Activated T-helper 9 cell treated with anti-CD3 and anti-CD28 coated beads, Interleukin-2, amount 50 U/mL, for 16 hours (primary cell): Measurements from ENCODE around the gene CAMK2B.

Experiments
- DNase-seq: peaks from one replicate; pipeline ENCODE4 v3.0.0-alpha.2; 2020; ENCODE audit warnings: low read depth

The CAMK2B gene

DNA sequence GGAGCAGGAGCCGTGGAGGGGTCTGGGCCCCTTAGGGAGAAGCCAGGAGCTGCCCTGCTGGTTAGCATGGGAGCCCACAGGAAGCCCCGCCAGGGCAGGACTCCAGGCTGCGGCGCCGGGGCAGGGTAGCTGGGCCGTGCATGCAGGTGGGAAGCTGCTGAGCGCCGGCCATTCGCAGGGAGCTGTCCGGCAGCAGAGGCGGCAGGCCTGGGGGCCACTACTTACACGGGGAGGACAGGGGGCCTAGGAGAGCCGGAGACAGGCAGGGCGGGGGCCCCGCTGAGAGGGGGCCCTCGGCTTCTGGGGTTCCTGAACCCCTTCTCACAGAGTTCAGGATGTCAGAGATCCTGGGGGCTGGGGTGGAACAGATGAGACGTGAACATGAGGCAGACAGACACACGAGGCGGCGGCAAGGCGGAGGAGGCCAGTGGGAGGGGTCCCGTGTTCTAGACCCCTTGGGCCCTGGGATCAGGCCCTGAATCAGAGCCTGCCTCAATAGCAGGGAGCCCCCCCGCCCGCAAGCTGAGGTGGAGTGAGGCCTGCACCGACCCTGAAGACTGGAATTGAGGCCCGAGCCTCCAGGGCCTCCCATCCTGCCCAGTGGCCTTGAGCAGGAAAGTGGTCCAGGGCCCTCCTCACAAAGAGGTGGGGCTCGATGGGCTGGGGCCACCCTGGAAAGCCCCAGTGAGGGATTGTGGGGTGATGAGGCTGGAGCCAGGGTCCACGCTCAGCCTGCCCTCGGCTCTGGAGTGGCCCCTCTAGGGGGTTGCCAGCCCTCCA, 96.6 kb downstream of the CAMK2B start:
- DNase-seq, result no peak

DNA sequence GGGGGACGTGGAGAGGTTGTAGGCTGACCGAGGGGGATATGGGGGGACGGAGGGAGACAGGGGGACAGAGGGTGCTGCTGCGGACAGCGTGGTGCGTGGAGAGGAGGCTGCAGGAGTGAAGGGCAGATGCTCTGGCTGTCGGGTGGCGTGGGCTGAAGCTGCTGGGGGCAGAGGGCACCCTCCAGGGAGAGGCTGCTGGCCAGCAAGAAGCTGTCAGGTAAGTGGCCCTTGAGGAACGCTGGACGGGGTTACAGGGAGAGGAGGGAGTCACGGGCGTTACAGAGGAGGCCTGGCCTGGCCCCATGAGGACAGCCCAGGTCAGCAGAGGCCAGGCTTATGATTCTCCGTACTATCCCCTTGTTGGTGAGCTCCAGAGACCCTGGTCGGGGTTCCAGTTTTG, 97.5 kb downstream of the CAMK2B start:
- DNase-seq, result no peak

DNA sequence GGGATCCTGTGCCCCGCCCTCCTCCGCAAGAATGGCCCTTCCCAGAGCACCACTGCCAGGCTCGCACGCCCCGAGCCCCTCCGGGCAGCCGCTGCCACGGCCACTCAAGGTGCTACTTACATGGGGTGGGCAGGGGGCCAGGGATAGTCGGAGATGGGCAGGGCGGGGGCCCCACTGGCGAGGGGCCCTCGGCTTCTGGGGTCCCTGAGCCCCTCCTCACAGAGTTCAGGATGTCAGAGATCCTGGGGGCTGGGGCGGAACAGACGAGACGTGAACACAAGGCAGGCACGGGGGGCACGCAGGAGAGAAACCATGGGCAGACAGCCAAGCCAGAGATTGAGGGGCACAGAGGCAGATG, 99.0 kb downstream of the CAMK2B start:
- no peak for DNase-seq

DNA sequence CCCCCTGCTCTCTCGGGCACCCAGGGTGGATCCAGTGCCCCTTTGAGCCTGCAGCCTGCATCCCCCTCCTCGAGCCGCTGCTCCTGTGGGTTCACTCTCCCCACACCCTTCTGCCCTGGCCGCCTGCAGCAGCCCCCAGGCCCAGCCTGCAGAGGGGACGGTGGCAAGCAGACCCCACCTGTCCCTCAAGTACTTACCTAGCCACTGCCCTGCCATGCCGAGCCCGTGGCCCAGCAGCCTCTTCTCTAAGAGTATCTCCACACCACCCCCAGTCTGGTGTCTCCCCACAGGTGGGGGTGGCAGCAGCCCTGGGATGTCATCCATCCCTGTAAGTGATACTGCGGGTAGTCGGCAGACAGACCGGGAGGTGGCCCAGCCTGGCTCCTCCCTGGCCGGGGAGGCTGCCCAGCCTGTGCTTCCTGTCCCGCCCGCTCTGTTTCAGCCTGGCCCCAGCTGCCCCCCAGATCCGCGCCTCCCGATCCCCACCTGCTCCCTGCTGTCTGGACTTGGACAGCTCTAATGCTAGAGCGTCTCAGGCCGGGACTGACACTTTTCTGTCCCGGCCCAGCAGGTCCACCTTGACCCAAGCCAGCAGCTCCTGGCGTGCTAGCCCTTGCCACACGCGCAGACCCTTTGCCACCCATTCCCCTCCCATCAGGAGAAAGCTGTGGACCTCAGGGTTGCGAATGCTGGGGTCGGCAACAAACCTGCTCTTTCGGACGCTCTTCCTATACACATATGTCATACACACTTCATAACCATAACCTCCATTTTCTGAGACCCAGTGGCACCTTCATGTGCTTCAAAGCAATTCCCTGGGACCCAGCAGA, 99.6 kb downstream of the CAMK2B start:
- DNase-seq, result no peak

DNA sequence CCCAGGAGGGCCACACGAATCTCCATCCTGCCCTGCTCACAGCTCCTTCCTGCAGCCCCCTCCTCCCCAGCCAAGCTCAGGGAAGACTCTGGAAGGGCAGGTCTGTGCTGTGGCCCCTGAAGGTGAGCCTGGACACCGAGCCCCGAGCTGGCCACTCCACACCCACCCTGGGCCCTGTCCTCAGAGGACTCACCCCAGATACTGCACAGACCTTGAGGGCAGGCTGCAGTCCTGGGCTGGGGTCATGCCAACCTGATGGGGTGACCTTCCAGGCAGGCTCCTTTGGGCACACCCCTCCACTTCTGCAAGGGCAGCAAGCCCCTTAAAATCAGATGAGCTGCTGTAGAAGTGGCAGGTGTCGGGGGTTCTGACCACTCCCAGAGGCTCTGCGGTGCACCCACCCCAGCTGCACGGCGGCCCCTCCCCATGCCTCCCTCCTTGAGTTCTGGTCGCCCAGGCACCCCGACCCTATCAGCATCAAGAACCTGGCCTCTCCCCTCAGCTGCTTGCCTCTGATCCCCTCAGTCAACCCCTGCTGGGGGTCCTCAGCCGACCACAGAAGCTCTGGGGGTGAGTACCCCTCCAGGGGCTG, 100.3 kb downstream of the CAMK2B start:
- DNase-seq, result no peak

DNA sequence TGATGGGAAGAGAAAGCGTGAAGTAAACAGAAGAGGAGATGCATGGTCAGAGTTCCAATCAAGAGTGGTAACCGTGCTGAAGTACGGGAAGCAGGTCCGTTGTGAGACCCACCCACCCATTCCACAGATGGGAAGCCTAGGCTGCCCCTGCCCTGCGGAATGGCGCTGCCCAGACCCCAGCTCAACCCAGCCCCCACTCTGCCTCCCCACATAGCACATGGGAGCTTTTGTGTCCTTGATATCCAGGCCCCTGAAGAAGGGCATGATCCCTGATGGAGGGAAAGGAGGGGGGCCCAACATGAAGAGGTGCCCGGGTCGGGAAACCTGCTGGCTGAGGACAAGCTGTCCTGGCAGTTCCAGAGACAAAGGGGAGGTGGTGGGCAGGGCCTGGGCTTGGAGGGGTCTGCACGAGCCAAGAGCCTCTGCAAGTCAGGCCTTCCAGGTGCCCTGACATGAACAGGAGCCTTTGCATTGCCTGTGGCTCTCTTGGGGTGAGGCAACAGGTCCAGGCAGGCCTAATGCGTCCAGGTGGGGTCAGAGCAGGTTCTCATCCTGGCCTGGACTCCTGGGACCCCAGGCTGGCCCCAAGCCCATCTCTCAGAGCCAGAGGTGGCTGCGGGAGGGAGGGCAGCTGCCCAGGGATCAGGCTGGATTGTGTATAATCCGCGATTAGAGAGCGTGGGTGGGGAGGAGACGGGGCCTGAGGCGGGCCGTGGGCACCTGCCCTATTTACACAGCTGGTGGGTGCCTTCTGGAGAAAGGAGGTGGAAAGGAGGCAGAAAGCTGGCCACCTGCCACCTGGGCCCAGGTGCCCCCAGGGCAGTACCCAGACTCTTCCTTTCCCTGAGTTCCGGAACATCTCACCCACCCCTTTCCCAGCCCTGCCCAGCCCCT, 101.1 kb downstream of the CAMK2B start:
- DNase-seq, result no peak

DNA sequence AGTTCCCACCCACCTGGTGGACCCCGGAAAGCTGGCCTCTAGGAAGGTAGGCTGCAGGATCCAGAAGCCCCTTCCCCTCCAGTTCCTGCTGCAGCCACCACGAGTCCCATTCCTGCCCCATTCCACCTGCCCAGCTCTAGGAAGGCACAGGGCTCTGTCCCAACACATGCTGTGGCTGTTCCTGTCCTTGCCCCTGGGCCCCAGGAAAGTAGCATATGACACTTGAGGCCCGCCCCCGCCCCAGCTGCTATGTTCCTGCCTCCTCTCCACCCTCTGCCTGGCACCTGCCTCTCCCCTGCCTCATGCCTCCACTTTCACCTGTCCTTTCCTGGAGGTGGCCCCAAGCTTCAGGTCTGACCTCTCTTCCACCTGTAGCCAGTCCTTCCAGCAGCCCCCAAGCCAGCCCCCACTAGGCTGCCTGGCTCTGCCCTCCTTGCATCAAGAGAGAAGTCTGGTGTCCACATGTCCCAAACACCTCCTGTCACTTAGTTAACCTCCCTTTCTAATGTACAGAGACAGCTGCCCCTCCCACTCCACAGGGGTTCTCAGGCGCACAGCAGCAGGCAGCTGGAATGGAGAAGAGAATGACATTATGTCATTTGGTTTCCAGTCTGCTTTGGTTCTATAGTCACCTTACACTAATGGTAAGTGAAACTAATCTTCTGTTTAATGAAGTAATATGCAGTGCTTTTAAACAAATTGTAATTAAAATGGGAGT, 101.9 kb downstream of the CAMK2B start:
- no peak for DNase-seq

DNA sequence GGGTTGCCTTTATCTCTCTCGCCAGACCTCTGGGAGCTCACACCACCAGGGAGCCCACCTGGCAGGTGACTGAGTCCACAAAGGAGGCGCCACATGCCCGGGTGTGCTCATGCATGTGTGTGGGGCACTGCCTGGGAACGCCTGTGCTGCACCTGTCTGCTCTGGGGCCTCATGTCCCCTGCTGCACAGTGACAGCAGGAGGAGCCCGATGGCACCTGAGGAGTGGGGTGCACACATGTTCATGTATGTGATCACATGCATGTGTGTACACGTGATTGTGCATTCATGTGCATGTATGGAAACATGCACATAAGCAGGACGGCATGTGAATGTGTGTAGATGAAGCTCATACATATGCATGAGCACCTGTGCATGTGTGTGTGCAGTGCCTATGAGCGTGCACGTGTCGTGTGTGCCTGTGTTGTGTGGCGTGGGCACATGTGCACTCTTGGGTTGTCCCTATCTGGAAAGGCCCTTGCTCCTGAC, 102.6 kb downstream of the CAMK2B start:
- DNase-seq, result no peak

DNA sequence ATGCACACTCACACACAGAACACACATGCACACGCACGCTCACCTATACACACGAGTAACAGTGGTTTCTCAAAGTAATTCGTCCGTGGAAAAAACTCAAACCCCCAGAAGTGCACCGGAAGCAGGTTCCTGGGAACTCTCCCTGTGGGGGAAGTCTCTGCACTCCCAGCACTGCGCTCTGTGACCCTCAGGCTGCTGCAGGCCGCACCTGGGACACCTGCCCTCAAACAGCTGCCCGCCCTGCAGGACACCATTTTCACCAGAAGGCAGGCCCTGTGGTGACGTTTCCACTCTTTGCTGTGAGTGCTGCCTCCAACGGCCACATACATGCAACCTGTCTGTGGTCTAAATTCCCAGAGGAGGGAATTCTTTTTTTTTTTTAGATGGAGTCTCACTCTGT, 103.3 kb downstream of the CAMK2B start:
- no peak for DNase-seq

DNA sequence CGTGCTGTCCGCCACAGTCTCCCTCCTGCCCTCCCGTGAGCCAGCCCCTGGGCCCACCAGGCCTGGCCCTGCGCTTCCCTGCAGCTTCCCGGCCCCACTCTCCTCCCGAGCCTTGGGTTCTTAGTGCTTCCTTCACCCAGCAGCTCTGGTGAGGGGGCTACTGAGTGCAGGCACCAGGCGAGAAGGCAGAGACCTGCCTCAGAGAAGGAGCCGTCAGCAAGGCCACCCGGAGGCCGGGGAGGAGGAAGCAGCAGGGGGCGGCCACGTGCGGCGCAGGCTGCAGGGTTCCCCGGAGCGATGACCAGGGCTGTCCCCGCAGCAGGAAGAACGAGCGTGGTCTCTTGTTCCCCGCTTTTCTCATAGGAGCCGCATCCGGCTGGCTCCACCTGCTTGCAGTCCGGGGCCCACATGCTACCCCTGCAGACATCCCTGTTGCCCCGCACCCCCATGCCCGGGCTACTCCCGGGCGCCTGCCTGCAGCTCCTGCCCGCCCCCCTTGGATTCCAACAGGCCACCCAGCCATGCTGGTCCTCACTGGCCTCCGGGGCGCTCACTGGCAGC, 104.1 kb downstream of the CAMK2B start:
- no peak for DNase-seq

DNA sequence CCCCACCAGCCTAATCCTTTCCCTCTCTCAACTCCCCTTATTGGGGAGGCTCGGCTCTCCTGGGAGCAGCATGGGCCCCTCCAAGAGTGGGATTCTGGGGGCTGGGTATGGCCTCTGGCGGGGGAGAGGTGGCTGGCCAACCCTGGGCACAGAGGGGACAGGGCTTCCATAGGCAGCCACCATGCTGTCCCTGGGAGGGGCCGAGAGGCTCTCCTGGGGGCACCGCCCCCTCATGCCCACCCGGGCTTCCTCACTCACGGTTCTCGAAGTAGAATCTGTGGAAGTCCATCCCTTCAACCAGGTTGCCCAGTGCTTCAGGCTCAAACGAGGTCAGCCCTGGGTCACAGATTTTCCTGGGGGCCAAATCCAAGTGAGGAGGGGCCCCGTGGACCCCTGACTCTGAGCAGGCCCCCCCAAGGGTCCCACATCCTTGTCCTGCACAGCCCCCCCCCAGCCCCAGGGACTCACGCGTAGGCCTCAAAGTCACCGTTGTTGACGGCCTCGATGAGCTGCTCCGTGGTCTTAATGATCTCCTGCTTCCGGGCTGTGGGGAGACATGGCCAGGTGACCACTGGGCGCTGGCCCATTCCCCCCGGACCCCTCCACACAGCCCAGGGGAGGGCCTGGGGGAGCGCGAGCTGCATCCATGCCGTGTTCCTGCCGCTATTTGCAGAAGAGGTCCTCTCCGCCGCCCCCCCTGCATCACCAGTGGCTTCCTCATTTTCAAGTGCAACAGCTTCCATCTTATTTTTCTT, 104.9 kb downstream of the CAMK2B start:
- DNase-seq, result no peak

DNA sequence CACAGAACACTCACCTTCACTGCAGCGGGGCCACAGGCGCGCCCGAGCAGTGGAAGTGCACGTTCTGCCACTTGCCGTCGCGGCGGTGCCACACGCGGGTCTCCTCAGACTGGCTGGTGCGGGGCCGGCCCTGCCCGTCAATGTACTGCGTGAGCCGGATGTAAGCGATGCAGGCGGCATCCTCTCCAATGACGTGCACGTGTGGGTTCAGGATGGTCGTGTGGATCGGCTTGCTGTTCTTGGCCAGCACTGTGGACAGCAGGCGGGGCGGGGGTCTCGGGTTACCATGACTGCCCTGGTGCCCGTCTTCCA, 105.4 kb downstream of the CAMK2B start:
- no peak for DNase-seq

DNA sequence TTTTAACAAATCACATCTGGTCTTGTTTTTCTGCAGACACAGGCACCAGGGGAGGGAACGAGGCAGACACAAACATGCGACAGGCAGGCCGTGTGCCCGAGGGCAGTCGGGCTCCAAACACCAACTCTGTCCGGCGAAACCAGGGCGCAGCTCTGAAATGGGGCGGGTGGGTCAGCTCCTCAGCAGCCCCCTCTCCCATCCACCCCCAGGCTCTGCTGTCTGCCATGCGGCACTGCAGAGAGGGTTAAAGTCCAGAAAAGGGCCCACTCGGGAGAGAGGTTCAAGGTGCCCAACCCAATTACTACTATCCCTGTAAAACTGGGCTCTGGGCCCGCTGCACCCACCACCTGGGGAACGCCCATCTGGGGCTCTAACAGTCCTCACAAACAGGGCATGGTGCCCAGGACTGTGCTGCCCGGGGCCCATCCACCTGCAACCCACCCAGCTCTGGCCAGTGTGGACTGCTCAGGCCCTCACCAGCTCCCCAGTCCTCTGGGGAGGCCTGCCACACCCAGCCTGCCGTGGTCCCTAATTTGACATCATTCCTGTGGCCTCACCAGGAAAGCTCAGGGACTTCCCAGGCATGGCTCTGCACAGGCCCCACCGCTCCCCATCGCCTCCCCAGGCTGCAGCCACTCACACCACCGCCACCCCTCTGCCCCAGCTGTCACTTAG, 105.9 kb downstream of the CAMK2B start:
- no peak for DNase-seq

DNA sequence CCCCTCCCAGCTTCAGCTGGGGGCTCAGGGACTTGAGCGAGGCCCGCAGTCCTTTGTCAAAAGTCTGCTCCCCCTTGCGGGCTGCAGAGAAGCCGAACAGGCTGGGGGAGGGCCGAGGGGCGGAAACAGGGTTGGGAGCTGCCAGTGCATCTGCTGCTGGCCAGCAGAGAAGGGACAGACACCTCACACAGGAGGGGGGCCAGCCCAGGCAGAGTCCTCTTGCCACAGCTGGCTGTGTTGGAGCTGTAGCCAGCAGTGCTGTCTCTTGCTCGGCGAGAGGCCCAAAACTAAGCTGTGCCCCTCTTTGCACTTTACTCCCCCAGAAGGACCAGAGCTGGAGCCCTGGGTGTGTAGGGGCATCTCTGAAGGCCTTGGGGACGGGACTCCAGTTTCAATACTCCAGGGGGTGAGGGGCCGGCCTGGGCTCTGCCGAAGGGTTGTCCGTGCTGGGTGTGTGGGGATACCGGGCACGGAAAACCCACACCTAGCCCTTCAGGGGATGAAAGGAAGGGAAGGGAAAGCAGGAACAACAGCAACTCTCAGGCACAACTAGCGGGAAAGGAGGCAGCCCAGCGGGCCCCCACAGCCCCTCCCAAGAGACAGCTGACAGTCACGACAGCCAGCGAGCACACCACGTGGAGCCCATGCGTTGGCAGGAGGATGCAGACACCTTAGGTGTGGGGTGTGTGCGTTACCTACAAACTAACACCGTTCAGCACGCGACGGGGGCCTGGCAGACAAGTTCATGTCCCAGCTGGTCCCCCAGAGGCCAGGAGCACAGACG, 106.8 kb downstream of the CAMK2B start:
- no peak for DNase-seq

DNA sequence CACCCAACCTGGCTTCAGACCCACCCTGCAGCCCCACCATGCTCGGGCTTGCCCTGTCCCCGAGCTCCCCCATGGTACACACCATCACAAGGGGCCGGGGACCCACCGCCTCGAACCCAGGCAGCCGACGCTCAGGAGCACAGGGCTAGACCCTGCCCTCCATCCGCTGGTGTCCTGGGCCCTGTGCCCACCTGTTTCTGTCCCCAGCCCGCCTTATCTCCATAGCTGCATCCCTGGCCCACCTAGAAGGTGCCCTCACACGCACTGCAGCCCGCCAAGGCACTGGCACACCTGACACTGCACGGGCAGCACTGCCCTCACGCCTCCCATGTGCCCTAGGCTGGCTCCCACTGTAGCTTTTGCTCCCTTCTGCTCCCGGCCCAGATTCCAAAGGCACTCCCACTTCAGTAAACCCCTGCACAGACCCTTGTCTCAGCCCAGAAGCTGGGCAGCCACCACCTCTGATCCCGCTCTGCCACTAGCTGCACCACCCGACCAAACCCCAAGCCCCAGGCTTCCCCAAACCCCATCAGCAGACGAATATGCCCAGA, 107.5 kb downstream of the CAMK2B start:
- DNase-seq, result no peak

DNA sequence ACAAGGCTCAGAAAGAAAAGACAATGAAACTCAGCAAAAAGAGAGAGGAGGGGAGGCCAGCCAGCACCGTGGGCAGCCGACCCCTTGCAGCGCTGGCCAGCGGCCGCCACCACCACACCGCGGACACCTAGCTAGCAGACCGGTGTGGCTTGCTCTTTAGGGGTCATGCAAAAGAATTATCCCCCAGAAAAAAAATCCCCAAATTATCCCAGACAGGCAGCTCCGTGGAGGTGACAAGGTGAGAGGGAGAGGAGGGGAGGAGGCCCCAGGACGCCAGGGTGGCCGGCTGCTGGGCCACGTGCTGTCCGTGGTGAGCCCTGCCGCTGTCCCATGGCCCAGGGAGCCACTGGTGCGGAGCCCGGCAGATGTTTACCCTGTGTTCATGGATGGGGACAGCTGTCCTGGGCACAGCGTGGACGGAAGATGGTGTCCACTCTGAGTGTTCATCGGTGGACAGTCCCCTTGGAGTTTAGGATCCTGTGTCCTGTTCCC, 108.1 kb downstream of the CAMK2B start:
- DNase-seq, result no peak

DNA sequence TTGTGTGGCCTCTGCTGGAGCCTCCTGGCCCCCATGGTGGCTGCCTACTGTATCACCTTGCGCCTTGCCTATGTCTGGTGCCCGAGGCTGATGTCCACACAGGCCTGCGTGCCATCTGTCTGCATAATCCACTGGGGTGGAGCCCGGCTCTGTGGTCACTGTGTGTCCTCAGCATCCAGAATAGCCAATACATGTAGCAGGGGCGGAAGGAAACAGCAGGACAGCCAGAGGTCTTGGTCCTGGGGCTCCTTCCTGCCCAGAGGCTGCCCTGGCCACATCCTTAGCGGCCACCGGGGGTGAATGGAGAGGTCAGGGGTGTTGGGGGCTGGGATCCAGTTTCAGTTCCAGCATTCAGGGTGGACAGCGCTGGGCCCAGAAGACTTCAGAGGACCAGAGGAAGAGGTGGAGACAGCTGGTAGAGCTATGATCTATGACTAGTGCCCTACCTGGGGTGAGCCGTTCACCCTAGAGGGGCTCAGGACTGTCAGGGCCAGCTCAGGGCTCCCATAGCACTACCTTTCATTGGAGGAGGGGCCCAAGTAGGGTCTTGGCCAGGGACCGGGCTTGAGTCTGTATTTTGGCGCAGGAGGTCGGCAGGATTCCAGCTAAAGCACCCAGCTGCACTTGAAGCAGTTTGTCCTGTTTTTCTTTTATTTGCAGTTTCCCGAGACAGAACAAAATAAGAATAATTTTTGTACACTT, 108.7 kb downstream of the CAMK2B start:
- DNase-seq, result no peak

DNA sequence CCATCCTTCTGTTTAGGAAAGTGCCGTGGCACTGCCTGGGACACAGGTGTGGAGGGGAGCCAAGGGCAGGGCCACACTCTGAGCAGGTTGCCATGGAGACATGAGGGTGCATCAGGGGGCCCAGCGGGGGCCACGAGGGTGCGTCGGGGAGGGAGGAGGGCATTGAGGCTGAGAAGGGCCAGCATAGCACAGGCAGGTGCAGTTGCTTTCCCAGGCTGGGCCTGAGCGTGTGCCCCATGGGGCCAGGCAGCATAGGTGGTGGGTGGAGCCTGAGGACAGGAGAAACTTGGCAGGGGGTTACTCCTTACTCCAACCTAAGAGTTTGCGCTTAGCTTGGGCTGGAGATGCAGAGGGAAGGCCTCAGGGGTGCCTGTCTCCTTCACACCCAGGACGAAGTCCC, 109.4 kb downstream of the CAMK2B start:
- no peak for DNase-seq
